GM18873 (cell line): ENCODE measurements around the gene SIGLEC15.
"Not testable (repeated sequence)": the region's sequence is repeated elsewhere in the genome, so short reads cannot be mapped to it uniquely, and the experiment has no call there.

ENCODE experiments used
- ATAC-seq: cut with Tn5 transposase; IDR thresholded peaks from one replicate; pipeline ENCODE4 v1.9.1; 2021; ENCODE audit warnings: mild to moderate bottlenecking, moderate library complexity, moderate number of reproducible peaks; ENCODE audit not compliant: unreplicated experiment, low FRiP score

The SIGLEC15 gene

DNA sequence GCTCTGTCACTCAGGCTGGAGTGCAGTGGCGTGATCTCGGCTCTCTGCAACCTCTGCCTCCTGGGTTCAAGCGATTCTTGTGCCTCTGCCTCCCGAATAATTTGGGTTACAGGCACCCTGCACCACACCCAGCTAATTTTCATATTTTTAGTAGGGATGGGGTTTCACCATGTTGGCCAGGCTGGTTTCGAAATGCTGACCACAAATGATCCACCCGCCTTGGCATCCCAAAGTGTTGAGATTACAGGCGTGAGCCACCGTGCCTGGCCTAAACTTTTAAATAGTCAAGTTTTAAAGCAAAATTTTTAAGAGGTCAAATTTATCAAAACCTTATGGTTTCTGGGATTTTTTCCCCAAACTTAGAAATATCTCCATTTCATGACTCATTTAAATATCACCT is 6.7 kb upstream of the SIGLEC15 start:
- not testable (repeated sequence) for ATAC-seq

DNA sequence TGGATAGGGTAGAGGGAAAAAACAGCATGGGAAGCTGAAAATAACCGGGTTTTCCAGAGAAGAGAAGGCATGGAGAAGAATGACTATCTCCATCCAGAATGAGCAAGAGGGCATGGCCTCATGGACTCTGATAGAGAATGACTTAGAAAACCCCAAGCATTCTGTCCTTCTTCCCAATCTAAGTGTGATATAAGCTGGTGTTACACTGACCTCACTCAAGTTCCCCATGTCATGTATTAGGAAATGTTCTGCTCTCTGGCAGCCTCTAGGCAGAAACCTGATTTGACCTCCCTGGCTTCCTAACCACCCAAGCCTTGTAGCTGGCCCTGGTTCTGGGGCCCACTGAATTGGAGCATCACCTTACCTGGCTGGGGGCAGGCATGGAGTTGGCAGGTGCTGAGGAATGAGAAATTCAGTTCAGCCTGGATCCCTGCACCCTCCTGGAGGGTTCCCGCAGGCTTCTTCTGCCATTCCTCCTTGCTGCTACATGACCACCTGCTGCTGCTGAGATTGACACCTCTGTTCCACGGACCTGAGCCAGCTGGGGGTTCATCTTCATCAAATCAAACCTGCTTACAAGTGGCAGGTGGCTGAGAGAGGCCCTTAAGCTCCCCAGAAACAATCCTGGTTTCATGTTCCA is 5.2 kb upstream of the SIGLEC15 start:
- ATAC-seq = no peak

DNA sequence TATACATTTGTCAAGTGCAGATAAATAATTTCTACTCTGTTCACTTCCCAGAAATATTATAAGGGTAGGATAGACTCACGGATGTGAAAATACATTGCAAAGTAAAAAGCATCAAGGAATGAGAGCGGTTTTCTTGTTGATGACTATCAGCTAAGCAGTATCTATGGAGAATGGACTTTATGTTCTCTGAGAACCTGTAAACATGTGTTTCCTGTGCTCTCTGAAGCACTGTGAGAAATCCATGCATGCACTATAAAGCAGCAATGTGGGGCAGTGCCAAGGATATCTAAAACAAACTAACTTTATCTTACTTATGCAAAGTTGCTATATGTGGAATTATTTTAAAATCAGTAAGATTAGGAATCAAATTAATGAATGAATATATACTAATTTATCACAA is 4.4 kb upstream of the SIGLEC15 start:
- ATAC-seq = no peak

DNA sequence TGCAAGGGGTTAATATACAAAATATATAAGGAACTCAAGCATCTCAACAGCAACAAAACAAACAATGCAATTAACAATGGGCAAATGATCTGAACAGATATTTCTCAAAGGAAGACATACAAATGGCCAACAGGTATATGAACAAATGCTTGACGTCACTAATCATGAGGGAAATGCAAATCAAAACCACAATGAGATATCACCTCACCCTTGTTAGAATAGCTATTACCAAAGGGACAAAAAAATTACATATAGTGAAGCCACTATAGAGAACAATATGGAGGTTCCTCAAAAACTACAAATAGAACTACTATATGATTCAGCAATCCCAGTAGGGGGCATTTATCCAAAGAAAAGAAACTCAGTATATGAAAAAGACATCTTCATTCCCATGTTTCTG is 3.8 kb upstream of the SIGLEC15 start:
- no peak for ATAC-seq

DNA sequence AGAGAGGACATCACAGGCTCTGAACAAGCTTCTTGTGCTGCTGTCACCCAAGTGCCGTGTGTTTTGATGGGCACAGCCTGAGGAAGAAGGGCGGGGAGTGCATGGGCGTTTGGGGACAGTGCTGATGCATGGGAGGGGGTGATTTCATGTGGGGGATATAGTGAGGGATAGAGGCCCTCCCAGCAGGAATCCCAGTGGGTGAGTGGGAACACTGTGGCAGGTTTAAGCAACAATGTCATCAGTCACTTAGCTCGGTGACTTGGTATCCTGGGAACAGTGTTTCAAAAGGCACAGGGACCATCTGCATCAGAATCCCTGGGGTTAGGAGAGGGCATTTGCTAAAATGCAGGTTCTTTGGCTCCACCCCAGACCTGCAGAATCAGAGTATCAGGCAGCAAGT is 609 bp downstream of the SIGLEC15 start:
- ATAC-seq = no peak

DNA sequence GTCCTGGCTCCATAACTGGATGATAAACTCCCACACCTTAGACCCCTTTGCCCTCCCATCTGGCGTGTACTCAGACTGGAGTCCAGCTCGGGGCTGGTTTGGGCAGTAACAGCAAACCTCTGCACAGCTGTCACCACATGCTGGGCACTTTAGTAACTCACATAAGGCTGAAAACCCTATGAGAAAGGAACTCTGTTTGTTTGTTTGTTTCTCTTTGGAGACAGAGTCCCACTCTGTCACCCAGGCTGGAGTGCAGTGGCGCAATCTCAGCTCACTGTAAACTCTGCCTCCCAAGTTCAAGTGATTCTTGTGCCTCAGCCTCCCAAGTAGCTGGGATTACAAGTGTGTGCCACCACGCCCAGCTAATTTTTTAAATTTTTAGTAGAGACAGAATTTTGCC is 1.2 kb downstream of the SIGLEC15 start:
- ATAC-seq = not testable (repeated sequence)

DNA sequence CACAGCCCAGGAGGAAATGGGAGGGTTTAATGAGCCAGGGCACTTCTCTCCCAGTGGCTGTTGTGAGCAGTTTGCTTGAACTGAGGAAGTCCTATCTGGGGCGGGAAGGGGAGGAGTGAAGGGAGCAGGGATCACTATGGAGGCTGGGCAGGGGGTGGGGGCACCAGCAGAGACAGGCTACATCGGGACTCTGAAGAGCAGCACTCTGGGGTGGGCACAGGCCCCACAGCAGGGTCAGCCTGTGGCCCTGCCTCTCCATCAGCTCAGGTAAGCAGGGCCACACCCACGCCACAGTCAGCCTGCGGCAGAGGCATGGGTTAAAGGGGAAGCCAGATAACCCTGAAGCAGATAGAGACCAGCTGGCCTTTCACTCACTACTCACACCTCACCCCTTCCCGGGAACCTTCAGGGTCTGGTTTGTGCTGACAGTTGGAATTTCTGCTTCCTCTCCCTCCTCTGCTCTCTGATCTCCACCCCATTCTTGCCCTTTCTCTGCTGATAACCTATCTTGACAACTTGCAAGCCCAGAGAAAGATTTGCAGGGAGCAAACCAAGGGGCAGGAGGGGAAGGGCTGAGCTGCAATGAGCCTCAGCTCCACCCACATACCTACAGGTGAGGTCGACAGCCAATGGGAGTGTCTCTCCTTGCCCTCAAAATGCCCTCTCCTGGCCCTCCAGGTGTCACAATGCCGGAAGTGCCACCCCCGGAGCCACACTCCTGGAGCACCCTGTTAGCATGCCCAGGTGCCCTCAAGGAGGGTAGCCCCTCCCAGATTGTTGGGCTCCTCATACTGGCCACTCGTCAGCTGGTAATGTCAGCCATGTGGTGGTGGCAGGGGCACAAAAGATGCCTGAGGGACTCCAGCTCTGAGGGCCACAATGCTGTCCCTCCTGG is 3.7 kb downstream of the SIGLEC15 start:
- no peak for ATAC-seq

DNA sequence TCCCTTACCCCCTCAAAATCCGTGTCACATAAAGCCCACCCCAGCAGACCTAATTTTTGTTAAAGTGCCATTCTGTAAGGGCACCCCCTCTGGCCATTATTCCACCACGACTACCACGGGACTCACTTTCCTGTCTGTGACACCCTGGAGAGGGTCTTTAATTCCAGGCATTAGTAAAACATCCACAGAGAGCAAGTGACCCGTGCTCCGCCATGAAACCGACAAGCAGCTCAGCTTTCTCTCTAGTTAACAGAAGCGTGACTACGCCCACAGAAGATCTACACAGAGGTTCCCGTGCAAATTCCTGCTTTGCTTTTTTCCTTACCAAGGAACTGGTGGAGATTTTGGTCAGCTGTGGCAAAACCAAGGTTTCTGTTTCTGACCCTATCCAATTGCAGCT is 4.4 kb downstream of the SIGLEC15 start:
- no peak for ATAC-seq

DNA sequence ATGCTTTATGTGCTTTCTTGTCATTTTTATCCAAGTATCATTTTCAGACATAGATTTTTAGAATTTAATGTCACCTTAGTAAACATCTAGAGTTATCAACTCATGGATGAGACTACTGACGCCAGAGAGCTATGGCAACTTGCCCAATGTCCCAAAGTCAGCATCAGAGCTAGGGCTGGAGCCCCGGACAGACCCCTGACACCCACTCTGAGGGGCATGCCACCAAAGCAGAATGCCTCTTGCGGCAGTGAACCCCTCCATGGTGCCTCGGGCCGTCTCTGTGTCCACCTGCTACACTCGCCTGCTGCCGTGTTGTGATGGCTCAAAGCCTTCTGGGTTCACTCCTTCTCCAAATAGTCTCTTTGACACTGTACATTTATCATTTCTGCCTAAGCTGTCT is 5.4 kb downstream of the SIGLEC15 start:
- ATAC-seq = no peak

DNA sequence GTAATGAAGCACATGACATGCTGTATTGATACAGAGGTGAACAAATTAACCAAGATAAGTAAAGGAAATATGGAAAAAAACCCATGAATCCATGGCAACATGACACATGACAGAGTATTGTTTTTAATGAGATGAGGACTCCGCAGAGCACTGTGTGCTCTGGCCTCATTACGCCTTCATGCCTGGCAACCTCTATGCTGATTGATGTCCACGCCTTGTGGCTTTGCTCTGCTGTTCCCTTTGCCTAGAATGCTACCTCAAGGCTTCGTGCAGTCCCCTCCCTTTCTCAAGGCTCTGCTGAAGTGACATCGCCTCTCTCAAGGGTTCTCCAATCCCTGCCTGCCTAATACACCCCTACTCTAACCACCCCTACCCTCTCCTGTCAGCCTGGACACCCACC is 8.4 kb downstream of the SIGLEC15 start:
- no peak for ATAC-seq

DNA sequence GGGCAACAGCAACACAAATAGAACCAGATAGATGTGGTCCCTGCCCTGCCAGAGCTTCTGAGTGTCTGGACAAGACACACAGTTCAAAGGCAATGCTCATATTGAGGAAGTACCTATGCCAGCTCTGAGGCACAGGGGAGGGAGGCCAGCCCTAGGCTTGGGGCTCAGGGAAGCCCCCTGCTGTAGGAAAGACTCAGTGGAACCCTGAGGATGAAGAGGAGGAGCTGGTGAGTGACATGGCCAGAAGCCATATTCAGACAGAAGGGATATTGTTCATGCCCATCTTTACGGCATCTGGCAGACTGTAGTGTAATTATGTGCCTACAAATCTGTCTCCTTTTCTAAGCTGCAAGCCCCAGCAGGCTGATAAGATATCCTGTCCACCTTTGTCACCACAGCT is 8.8 kb downstream of the SIGLEC15 start:
- ATAC-seq = no peak

DNA sequence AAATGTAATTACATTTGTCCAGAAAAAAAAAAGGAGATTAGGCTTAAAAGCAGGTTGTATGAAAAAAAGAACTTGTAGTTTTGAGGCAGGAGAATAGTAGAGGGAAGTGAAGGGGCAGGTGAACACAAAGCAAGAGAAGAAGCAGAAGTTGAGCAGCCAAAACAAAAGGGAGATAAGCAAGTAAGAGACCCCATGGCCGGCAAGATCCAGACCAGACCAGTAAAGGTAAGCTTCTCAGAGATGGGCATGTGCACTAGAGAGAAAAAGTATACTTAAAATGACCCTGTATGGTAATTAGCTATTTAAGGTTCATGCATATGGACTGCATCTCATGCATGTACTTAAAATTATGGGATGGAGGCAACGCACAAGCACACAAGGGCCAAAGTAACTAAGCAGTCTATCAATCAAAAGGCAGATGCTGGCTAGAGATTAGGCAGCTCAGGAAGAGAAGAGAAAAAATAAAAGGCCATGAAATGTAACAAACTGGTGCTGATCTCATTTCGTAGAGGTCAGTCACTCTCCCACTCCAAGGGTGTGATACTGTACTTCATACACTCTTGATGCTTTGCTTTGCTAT is 9.7 kb downstream of the SIGLEC15 start:
- no peak for ATAC-seq

DNA sequence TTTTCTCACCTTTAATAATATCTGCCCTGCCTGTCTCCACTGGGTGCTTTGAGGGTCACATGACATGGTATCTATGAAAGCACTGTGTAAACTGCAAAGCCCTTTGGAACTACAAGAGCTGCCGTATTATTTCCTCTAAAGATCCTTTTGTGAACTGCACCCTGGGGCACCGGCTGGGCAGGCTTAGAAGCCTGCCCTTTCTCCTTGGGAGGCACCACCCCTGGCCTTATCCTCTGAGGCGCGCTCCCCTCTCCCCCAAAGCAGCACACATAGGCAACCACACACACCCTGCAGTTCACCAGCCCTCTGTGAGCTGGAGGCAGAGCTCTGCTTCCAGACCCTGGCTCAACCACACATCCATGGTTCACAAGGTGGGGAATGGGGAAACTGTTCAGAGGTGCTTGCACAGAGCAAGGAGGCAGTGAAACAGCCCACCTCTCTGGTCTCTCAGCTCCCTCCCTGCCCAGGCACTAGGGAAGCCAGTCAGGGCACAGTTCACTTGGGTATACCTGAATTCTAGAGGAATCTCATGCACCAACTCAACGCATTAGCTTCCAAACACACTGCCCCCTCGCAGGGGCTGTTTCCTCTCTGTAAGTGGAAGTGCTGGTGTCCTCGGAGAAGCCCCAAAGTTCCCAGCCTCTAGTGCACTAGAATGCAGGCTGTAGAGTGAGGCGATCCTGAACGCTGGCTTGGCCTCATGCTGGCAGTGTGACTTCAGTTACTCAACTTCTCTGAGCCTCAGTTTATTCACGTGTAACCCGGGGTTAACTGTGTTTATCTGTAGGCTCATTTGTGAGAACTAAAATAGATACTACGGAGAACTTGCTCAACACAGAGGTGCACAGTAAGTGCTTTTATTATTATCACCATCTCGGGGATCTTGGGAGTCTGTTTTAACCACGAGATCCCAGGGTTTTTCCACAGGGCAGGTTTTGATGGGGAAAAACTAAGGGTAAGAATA is 11.0 kb downstream of the SIGLEC15 start:
- no peak for ATAC-seq

DNA sequence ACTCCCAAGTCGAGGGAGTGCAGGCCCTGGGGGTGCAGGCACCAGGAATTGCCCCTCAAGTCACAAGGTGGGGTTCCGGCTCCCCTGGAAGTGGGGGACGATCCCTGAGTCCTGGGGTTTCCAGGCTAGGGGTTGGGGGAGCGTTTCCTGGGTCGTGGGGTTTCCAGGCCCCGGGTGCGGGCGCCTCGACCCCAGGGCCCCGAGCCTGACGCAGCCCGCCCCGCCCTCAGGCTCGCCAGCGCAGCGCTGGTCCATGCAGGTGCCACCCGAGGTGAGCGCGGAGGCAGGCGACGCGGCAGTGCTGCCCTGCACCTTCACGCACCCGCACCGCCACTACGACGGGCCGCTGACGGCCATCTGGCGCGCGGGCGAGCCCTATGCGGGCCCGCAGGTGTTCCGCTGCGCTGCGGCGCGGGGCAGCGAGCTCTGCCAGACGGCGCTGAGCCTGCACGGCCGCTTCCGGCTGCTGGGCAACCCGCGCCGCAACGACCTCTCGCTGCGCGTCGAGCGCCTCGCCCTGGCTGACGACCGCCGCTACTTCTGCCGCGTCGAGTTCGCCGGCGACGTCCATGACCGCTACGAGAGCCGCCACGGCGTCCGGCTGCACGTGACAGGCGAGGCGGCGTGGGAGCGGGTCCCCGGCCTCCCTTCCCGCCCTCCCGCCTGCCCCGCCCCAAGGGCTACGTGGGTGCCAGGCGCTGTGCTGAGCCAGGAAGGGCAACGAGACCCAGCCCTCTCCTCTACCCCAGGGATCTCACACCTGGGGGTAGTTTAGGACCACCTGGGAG is 12.0 kb downstream of the SIGLEC15 start:
- no peak for ATAC-seq

DNA sequence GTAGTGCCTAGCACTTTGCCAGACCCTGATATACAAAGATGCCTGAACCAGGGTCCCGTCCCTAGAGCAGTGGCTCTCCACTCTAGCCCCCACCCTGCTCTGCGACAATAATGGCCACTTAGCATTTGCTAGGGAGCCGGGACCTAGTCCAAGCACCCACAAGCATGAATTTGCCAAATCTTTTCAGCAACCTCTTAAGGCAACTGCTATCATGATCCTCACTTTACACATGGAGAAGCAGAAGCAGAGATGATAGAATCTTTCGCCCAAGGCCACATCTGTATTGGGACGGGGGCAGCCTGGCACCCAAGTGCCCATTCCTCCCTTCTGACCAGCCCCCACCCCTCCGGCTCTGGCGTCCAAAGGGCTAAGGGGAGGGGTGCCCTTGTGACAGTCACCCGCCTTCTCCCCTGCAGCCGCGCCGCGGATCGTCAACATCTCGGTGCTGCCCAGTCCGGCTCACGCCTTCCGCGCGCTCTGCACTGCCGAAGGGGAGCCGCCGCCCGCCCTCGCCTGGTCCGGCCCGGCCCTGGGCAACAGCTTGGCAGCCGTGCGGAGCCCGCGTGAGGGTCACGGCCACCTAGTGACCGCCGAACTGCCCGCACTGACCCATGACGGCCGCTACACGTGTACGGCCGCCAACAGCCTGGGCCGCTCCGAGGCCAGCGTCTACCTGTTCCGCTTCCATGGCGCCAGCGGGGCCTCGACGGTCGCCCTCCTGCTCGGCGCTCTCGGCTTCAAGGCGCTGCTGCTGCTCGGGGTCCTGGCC is 13.0 kb downstream of the SIGLEC15 start:
- ATAC-seq = no peak

DNA sequence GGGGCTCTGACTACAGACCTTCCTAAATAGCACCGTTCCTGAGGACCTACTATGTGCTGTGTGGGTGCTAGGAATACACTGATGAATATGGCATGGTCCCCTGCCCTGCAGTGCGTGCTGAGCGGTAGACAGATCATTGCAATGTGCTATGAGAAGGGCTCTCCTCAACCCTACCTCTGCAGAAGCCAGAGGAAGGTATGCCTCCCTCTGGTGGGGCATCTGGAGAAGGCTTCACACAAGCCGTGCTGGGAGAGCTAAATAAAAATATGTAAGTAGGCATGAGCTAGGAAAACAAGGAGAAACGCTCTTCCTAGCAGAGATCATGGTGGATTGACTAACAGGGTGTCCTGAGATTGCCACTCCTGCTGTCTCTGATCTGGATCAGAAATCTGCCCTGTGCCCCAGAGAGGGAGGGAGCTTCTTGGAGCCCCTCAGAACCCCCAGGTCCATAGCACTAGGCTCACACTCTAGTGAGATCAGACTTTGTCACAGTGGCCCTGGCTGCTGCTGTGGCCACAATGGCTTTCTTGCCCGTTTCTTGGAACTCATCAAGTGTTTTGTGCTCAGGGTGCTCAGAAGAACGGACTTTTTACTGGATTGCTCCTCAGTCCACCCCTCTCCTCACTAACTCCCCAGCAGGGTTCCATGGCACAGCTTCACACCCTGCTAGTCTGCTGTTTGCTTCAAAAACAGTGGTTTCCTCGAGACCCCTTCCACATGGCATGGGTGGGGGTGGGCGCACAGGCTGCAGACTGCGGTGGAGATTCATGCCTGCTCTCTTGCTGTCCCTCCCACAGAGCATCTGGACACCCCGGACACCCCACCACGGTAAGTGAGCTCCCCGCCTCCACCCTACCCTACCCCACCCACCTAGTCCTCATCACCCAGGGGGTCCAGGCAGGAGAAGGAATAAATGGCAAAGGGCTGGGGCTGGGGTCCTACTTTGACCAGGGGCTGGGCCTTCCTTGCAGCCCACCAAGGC is 14.2 kb downstream of the SIGLEC15 start:
- ATAC-seq = no peak

DNA sequence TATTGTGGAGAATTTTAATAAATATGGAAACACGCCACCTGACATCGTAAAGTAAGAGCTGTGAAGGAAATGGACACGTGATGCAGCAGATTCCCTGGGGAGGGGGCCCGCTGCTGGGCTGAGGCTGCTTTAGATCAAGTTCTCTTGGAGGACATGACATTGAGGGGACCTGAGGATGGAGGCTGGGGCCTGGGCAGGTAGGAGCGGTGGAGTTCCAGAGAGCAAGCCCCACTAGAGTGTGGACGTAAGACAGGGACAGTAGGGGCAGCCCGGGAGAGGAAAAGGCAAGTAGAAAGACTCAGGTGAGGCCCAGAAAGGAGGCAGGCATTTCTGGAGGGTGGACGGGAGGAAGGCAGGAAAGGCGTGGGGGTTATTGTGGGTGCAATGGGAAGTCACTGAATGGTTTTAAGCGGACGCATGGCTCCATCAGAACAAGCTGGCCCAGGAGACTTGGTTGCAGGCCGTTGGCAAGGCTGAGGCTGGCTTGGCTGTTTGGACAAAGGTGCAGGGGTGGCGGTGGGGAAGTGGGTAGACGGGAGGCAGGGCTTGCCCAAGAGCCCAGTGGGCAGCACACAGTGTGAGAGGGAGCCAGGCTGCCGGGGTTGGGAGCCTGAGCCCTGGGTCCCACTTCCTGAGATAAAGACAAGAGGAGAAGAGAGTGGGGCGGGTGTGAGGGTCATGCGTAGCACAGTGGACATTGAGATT is 15.7 kb downstream of the SIGLEC15 start:
- no peak for ATAC-seq
